GM21367 (cell line): ENCODE results near the gene ETV6.

Experiments used
- ATAC-seq: cut with Tn5 transposase; IDR thresholded peaks from one replicate; pipeline ENCODE4 v1.9.1; 2021; ENCODE audit not compliant: unreplicated experiment

ETV6 gene

GRCh38 chr12:11716794-11717518 is 67.5 kb downstream of the ETV6 start:
- ATAC-seq = no peak

GRCh38 chr12:11717519-11717961 is 68.1 kb downstream of the ETV6 start:
- no peak for ATAC-seq

GRCh38 chr12:11718105-11718504 is 68.6 kb downstream of the ETV6 start:
- ATAC-seq = no peak

GRCh38 chr12:11718768-11719253 is 69.3 kb downstream of the ETV6 start:
- no peak for ATAC-seq

- no peak for ATAC-seq
These were observed 70.2 kb downstream of the ETV6 start for GRCh38 chr12:11719678-11720099.

GRCh38 chr12:11722071-11722470 is 72.6 kb downstream of the ETV6 start:
- ATAC-seq = no peak

- no peak for ATAC-seq
These were observed 73.2 kb downstream of the ETV6 start for GRCh38 chr12:11722578-11723138.

- ATAC-seq = no peak
These were observed 74.5 kb downstream of the ETV6 start for GRCh38 chr12:11723993-11724392.

- no peak for ATAC-seq
These were observed 75.4 kb downstream of the ETV6 start for GRCh38 chr12:11724888-11725311.

- ATAC-seq = no peak
These were observed 76.2 kb downstream of the ETV6 start for GRCh38 chr12:11725686-11726085.

- no peak for ATAC-seq
These were observed 77.2 kb downstream of the ETV6 start for GRCh38 chr12:11726659-11727058.

GRCh38 chr12:11727133-11727664 is 77.7 kb downstream of the ETV6 start:
- ATAC-seq = no peak

- no peak for ATAC-seq
These were observed 78.8 kb downstream of the ETV6 start for GRCh38 chr12:11728154-11728755.

GRCh38 chr12:11729008-11729407 is 79.5 kb downstream of the ETV6 start:
- ATAC-seq = no peak

GRCh38 chr12:11729439-11730150 is 80.1 kb downstream of the ETV6 start:
- ATAC-seq = no peak

GRCh38 chr12:11730299-11731041 is 81.0 kb downstream of the ETV6 start:
- no peak for ATAC-seq

GRCh38 chr12:11731042-11731357 is 81.5 kb downstream of the ETV6 start:
- no peak for ATAC-seq

- ATAC-seq = no peak
These were observed 82.0 kb downstream of the ETV6 start for GRCh38 chr12:11731455-11731854.

GRCh38 chr12:11732023-11732422 is 82.5 kb downstream of the ETV6 start:
- no peak for ATAC-seq

GRCh38 chr12:11732715-11733114 is 83.2 kb downstream of the ETV6 start:
- no peak for ATAC-seq
